Measurements from ENCODE around the gene HSF5. TPM values are rescaled to one million over a fixed set of nuclear protein-coding genes. Genes with fewer than 3 reads are reported as not detected.
A peak's percentile ranks its signal among the peaks of the same experiment; 100 is the strongest.

The HSF5 gene
- total RNA-seq, 2 experiments from 2014 or later = 0.22 TPM; not detected in 1

GRCh38 chr17:58382108-58382871, 105.9 kb downstream of the HSF5 start:
- ChIA-PET CTCF (ENCODE audit: unreplicated experiment) (interaction anchor here (0.9 kb wide), 1 partner anchor 11 kb away, joined by 3 read pairs; no protein-coding TSS in a partner anchor), POLR2A (interaction anchor here (1.0 to 1.5 kb wide), 2 partner anchors 12 to 32 kb away, joined by 3 to 5 read pairs; no protein-coding TSS in a partner anchor)
- H3K4me3 ChIP-seq (ENCODE audit: low read depth, low read length, poor library complexity, severe bottlenecking) = peak overlapping the region; percentile 14
- peak; percentile 58 for DNase-seq (ENCODE audit: low spot score)
- peak overlapping the region; percentile 94 for H2AFZ ChIP-seq (ENCODE audit: low read length)
- no peak for TF ChIP-seq EZH2phosphoT487 (IDR thresholded peaks at IDR 0.05; ENCODE audit: borderline replicate concordance, low read depth, low read length)
- no peak for TF ChIP-seq CTCF (conservative IDR thresholded peaks at IDR 0.05; ENCODE audit: low read length)
- H3K9me3 ChIP-seq (ENCODE audit: low read length) = no peaks in the 10 kb centered on the region
- no peaks in the 10 kb centered on the region for H3K79me2 ChIP-seq (ENCODE audit: insufficient read depth, low read depth, low read length)
- no TSS peak for BruUV-seq (replicated peaks)
- peaks cover 15% of the 10 kb centered on the region for H3K4me1 ChIP-seq (ENCODE audit: insufficient read depth, low read length, poor library complexity, severe bottlenecking)
- H3K9me2 ChIP-seq (ENCODE audit: insufficient read depth, low read length) = no peaks in the 10 kb centered on the region
- intact Hi-C loops (cut with micrococcal nuclease; ENCODE audit: unreplicated experiment) = no loop called here
- no peaks in the 10 kb centered on the region for H3K36me3 ChIP-seq (ENCODE audit: insufficient read depth, low read length)
- peak overlapping the region; percentile 60 for H3K4me2 ChIP-seq (ENCODE audit: low read length)
- H4K20me1 ChIP-seq (ENCODE audit: insufficient read depth, low read length) = no peaks in the 10 kb centered on the region
- peak overlapping the region; percentile 22 for H3K27ac ChIP-seq (ENCODE audit: low read depth, low read length, poor library complexity, severe bottlenecking)

- CTCF ChIA-PET (ENCODE audit: unreplicated experiment) = interaction anchor here (0.9 kb wide), 1 partner anchor 10 kb away, joined by 3 read pairs; no protein-coding TSS in a partner anchor
- intact Hi-C loops (cut with micrococcal nuclease; ENCODE audit: unreplicated experiment) = no loop called here
- Histone ChIP-seq H3K4me2 (ENCODE audit: low read length) (peak overlapping the region; percentile 60), H3K9me2 (ENCODE audit: insufficient read depth, low read length) (no peaks in the 10 kb centered on the region), H3K9me3 (ENCODE audit: low read length) (no peaks in the 10 kb centered on the region), H3K4me3 (ENCODE audit: low read depth, low read length, poor library complexity, severe bottlenecking) (no peak overlapping the region), H3K27ac (ENCODE audit: low read depth, low read length, poor library complexity, severe bottlenecking) (no peak overlapping the region), H3K4me1 (ENCODE audit: insufficient read depth, low read length, poor library complexity, severe bottlenecking) (peaks cover 15% of the 10 kb centered on the region), H2AFZ (ENCODE audit: low read length) (no peak overlapping the region; the same call in 1 of the 2 replicates), H4K20me1 (ENCODE audit: insufficient read depth, low read length) (no peaks in the 10 kb centered on the region), H3K36me3 (ENCODE audit: insufficient read depth, low read length) (no peaks in the 10 kb centered on the region), H3K79me2 (ENCODE audit: insufficient read depth, low read depth, low read length) (no peaks in the 10 kb centered on the region)
- TF ChIP-seq EZH2phosphoT487 (IDR thresholded peaks at IDR 0.05; ENCODE audit: borderline replicate concordance, low read depth, low read length) (no peak), CTCF (conservative IDR thresholded peaks at IDR 0.05; ENCODE audit: low read length) (no peak)
- no peak for DNase-seq (ENCODE audit: low spot score)
- BruUV-seq (replicated peaks) = no TSS peak
- POLR2A ChIA-PET = interaction anchor here (1.0 to 1.5 kb wide), 2 partner anchors 12 to 33 kb away, joined by 3 to 5 read pairs; no protein-coding TSS in a partner anchor
These were observed 106.8 kb downstream of the HSF5 start for GRCh38 chr17:58381124-58382035.
